Measurements from ENCODE around the gene DDX42. TPM values are rescaled to one million over a fixed set of nuclear protein-coding genes. Genes with fewer than 3 reads are reported as not detected.

Gene DDX42
- total RNA-seq, result 100 to 1,000 TPM; 106 to 154 (median 123) TPM

- 0% methylated on average over 29 to 58 of the region's 67 CpGs for WGBS, 2 donors
- H3K36me3 ChIP-seq, result peaks cover 0 to 3% (median 0%) of the 10 kb centered on the region in 3 donors
- no peaks in the 10 kb centered on the region for H3K9me3 ChIP-seq
- no peaks in the 10 kb centered on the region for H3K27me3 ChIP-seq
- TF ChIP-seq EP300 (IDR thresholded peaks at IDR 0.05), result no peak
- peak in 1 of 2 donors; percentile 9 for TF ChIP-seq POLR2A (IDR thresholded peaks at IDR 0.05)
- TF ChIP-seq CTCF (IDR thresholded peaks at IDR 0.05), result no peak
- peak within 1 kb of the TSS; percentile 71 to 99 (median 92) for H3K4me3 ChIP-seq
- peak in 1 of 2 donors; percentile 76 for DNase-seq (ENCODE audit: low spot score in 2 of 2)
- H3K4me1 ChIP-seq, result peaks cover 0 to 78% (median 29%) of the 10 kb centered on the region in 4 donors
- H3K27ac ChIP-seq, result peak within 1 kb of the TSS; percentile 91 to 99 (median 94)
Observed at GRCh38 chr17:63774141-63774968, at the start of gene DDX42. TSS of gene DDX42 (plus strand) at chr17:63774170. CDS start at chr17:63787050, 12,880 bp downstream.

- peaks cover 0 to 20% (median 8%) of the 10 kb centered on the region in 4 donors for H3K4me1 ChIP-seq
- WGBS, 2 donors, result 89 to 93% methylated on average over 8 of the region's 8 CpGs
- no peak overlapping the region for H3K27ac ChIP-seq
- no peak for DNase-seq (ENCODE audit: low spot score in 2 of 2)
- H3K4me3 ChIP-seq, result no peak overlapping the region
- TF ChIP-seq EP300 (IDR thresholded peaks at IDR 0.05), result no peak
- no peak for TF ChIP-seq CTCF (IDR thresholded peaks at IDR 0.05)
- no peak for TF ChIP-seq POLR2A (IDR thresholded peaks at IDR 0.05)
- no peaks in the 10 kb centered on the region for H3K27me3 ChIP-seq
- H3K9me3 ChIP-seq, result no peaks in the 10 kb centered on the region
- peaks cover 0 to 3% (median 0%) of the 10 kb centered on the region in 3 donors for H3K36me3 ChIP-seq
Observed at GRCh38 chr17:63735691-63736090, 38.3 kb upstream of the DDX42 start.

GRCh38 chr17:63740464-63741142 lies 33.4 kb upstream of the DDX42 start:
- Histone ChIP-seq H3K9me3 (no peaks in the 10 kb centered on the region), H3K27ac (peak overlapping the region in 3 of 4 donors; percentile 91 to 94 (median 92)), H3K27me3 (no peaks in the 10 kb centered on the region), H3K4me3 (peak overlapping the region; percentile 74 to 92 (median 86)), H3K4me1 (peaks cover 0 to 25% (median 12%) of the 10 kb centered on the region in 4 donors), H3K36me3 (peaks cover 0 to 12% (median 0%) of the 10 kb centered on the region in 3 donors)
- no peak for TF ChIP-seq POLR2A (IDR thresholded peaks at IDR 0.05)
- TF ChIP-seq CTCF (IDR thresholded peaks at IDR 0.05), result no peak
- TF ChIP-seq EP300 (IDR thresholded peaks at IDR 0.05), result no peak
- no peak for DNase-seq (ENCODE audit: low spot score in 2 of 2)
- 39 to 41% methylated on average over 12 of the region's 12 CpGs for WGBS, 2 donors

GRCh38 chr17:63741143-63741407 lies 32.9 kb upstream of the DDX42 start:
- Histone ChIP-seq H3K4me3 (peak overlapping the region; percentile 74 to 92 (median 86)), H3K27me3 (no peaks in the 10 kb centered on the region), H3K4me1 (peaks cover 0 to 25% (median 12%) of the 10 kb centered on the region in 4 donors), H3K36me3 (peaks cover 0 to 17% (median 0%) of the 10 kb centered on the region in 3 donors), H3K27ac (peak overlapping the region; percentile 58 to 94 (median 92)), H3K9me3 (no peaks in the 10 kb centered on the region)
- TF ChIP-seq POLR2A (IDR thresholded peaks at IDR 0.05) (no peak), CTCF (IDR thresholded peaks at IDR 0.05) (no peak), EP300 (IDR thresholded peaks at IDR 0.05) (no peak)
- DNase-seq (ENCODE audit: low spot score in 2 of 2), result no peak
- 0% methylated on average over 10 to 12 of the region's 14 CpGs for WGBS, 2 donors
